ENCODE data around the gene CALHM4.

CALHM4 gene

GRCh38 chr6:116564311-116564710, 10.8 kb downstream of the CALHM4 start:
- no peak overlapping the region for H3K4me3 ChIP-seq (ENCODE audit: low read length)
- H3K36me3 ChIP-seq (ENCODE audit: control insufficient read depth, insufficient read depth, low read length), result no peaks in the 10 kb centered on the region
- H3K27ac ChIP-seq (ENCODE audit: low read depth, low read length), result no peak overlapping the region
- H3K79me2 ChIP-seq (ENCODE audit: control insufficient read depth, insufficient read depth, low read length), result no peaks in the 10 kb centered on the region
- H3K9ac ChIP-seq (ENCODE audit: low read length), result no peak overlapping the region
- no peak overlapping the region for H2AK5ac ChIP-seq (ENCODE audit: low read length)
- no peak overlapping the region for H4K8ac ChIP-seq (ENCODE audit: low read depth, low read length)
- no peaks in the 10 kb centered on the region for H3K79me1 ChIP-seq (ENCODE audit: low read length)
- H4K5ac ChIP-seq (ENCODE audit: low read length), result no peak overlapping the region
- no peaks in the 10 kb centered on the region for H3K27me3 ChIP-seq (ENCODE audit: insufficient read depth, low read length, poor library complexity)
- H3K4me2 ChIP-seq (ENCODE audit: low read length), result no peak overlapping the region
- no peak overlapping the region for H2BK15ac ChIP-seq (replicated peaks; ENCODE audit: low read depth)
- DNase-seq, result no peak
- no peak overlapping the region for H3K56ac ChIP-seq (ENCODE audit: low read length)
- H3K23ac ChIP-seq (ENCODE audit: low read length), result no peak overlapping the region
- H3K4ac ChIP-seq (ENCODE audit: low read depth, low read length), result no peak overlapping the region
- no peaks in the 10 kb centered on the region for H3K4me1 ChIP-seq (ENCODE audit: control insufficient read depth, low read depth, low read length)
- H2BK120ac ChIP-seq (ENCODE audit: low read depth, low read length), result no peak overlapping the region
- H2BK5ac ChIP-seq (ENCODE audit: low read length), result no peak overlapping the region
- WGBS (ENCODE audit: extremely low coverage, insufficient coverage, low lambda C conversion rate), result no CpG with 5 or more reads among the region's 7 CpGs
- H3K18ac ChIP-seq (ENCODE audit: low read length), result no peak overlapping the region

GRCh38 chr6:116564921-116565872, 11.6 kb downstream of the CALHM4 start:
- H3K79me1 ChIP-seq (ENCODE audit: low read length), result no peaks in the 10 kb centered on the region
- no peaks in the 10 kb centered on the region for H3K27me3 ChIP-seq (ENCODE audit: insufficient read depth, low read length, poor library complexity)
- no peak overlapping the region for H3K23ac ChIP-seq (ENCODE audit: low read length)
- DNase-seq, result no peak
- no peak overlapping the region for H2BK120ac ChIP-seq (ENCODE audit: low read depth, low read length)
- no peak overlapping the region for H3K18ac ChIP-seq (ENCODE audit: low read length)
- H3K4me3 ChIP-seq (ENCODE audit: low read length), result no peak overlapping the region
- no peak overlapping the region for H3K4me2 ChIP-seq (ENCODE audit: low read length)
- H3K56ac ChIP-seq (ENCODE audit: low read length), result no peak overlapping the region
- no peaks in the 10 kb centered on the region for H3K36me3 ChIP-seq (ENCODE audit: control insufficient read depth, insufficient read depth, low read length)
- no CpG with 5 or more reads among the region's 42 CpGs for WGBS (ENCODE audit: extremely low coverage, insufficient coverage, low lambda C conversion rate)
- H3K27ac ChIP-seq (ENCODE audit: low read depth, low read length), result no peak overlapping the region
- H2AK5ac ChIP-seq (ENCODE audit: low read length), result no peak overlapping the region
- no peak overlapping the region for H4K5ac ChIP-seq (ENCODE audit: low read length)
- no peaks in the 10 kb centered on the region for H3K79me2 ChIP-seq (ENCODE audit: control insufficient read depth, insufficient read depth, low read length)
- no peaks in the 10 kb centered on the region for H3K4me1 ChIP-seq (ENCODE audit: control insufficient read depth, low read depth, low read length)
- H4K8ac ChIP-seq (ENCODE audit: low read depth, low read length), result no peak overlapping the region
- H2BK5ac ChIP-seq (ENCODE audit: low read length), result no peak overlapping the region
- no peak overlapping the region for H3K4ac ChIP-seq (ENCODE audit: low read depth, low read length)
- no peak overlapping the region for H2BK15ac ChIP-seq (replicated peaks; ENCODE audit: low read depth)
- H3K9ac ChIP-seq (ENCODE audit: low read length), result no peak overlapping the region

GRCh38 chr6:116568111-116568510, 14.6 kb downstream of the CALHM4 start:
- H3K4me2 ChIP-seq (ENCODE audit: low read length), result no peak overlapping the region
- peaks cover 17% of the 10 kb centered on the region for H3K79me2 ChIP-seq (ENCODE audit: control insufficient read depth, insufficient read depth, low read length)
- H3K4me3 ChIP-seq (ENCODE audit: low read length), result no peak overlapping the region
- H3K79me1 ChIP-seq (ENCODE audit: low read length), result peaks cover 6% of the 10 kb centered on the region
- H3K56ac ChIP-seq (ENCODE audit: low read length), result no peak overlapping the region
- no peak overlapping the region for H2AK5ac ChIP-seq (ENCODE audit: low read length)
- H3K18ac ChIP-seq (ENCODE audit: low read length), result no peak overlapping the region
- H3K27ac ChIP-seq (ENCODE audit: low read depth, low read length), result no peak overlapping the region
- no peak overlapping the region for H4K8ac ChIP-seq (ENCODE audit: low read depth, low read length)
- H3K36me3 ChIP-seq (ENCODE audit: control insufficient read depth, insufficient read depth, low read length), result no peaks in the 10 kb centered on the region
- H2BK15ac ChIP-seq (replicated peaks; ENCODE audit: low read depth), result no peak overlapping the region
- no peak overlapping the region for H2BK5ac ChIP-seq (ENCODE audit: low read length)
- H4K5ac ChIP-seq (ENCODE audit: low read length), result no peak overlapping the region
- no peak for DNase-seq
- H2BK120ac ChIP-seq (ENCODE audit: low read depth, low read length), result no peak overlapping the region
- H3K27me3 ChIP-seq (ENCODE audit: insufficient read depth, low read length, poor library complexity), result no peaks in the 10 kb centered on the region
- H3K9ac ChIP-seq (ENCODE audit: low read length), result no peak overlapping the region
- H3K4me1 ChIP-seq (ENCODE audit: control insufficient read depth, low read depth, low read length), result peaks cover 3% of the 10 kb centered on the region
- H3K23ac ChIP-seq (ENCODE audit: low read length), result no peak overlapping the region
- H3K4ac ChIP-seq (ENCODE audit: low read depth, low read length), result no peak overlapping the region

GRCh38 chr6:116568821-116569755, 15.5 kb downstream of the CALHM4 start:
- Histone ChIP-seq H2BK120ac (ENCODE audit: low read depth, low read length) (no peak overlapping the region), H3K36me3 (ENCODE audit: control insufficient read depth, insufficient read depth, low read length) (no peaks in the 10 kb centered on the region), H3K4me2 (ENCODE audit: low read length) (no peak overlapping the region), H3K4ac (ENCODE audit: low read depth, low read length) (no peak overlapping the region), H4K5ac (ENCODE audit: low read length) (no peak overlapping the region), H3K4me3 (ENCODE audit: low read length) (no peak overlapping the region), H3K79me2 (ENCODE audit: control insufficient read depth, insufficient read depth, low read length) (peaks cover 23% of the 10 kb centered on the region), H3K4me1 (ENCODE audit: control insufficient read depth, low read depth, low read length) (peaks cover 3% of the 10 kb centered on the region), H3K79me1 (ENCODE audit: low read length) (peaks cover 6% of the 10 kb centered on the region), H3K27me3 (ENCODE audit: insufficient read depth, low read length, poor library complexity) (no peaks in the 10 kb centered on the region), H4K8ac (ENCODE audit: low read depth, low read length) (no peak overlapping the region), H2BK5ac (ENCODE audit: low read length) (no peak overlapping the region), H2BK15ac (replicated peaks; ENCODE audit: low read depth) (no peak overlapping the region), H3K23ac (ENCODE audit: low read length) (no peak overlapping the region), H3K9ac (ENCODE audit: low read length) (no peak overlapping the region), H2AK5ac (ENCODE audit: low read length) (no peak overlapping the region), H3K18ac (ENCODE audit: low read length) (no peak overlapping the region), H3K27ac (ENCODE audit: low read depth, low read length) (no peak overlapping the region), H3K56ac (ENCODE audit: low read length) (no peak overlapping the region)
- DNase-seq, result peak; percentile 22
- WGBS (ENCODE audit: extremely low coverage, insufficient coverage, low lambda C conversion rate), result no CpG with 5 or more reads among the region's 7 CpGs

GRCh38 chr6:116570856-116571682, 17.5 kb downstream of the CALHM4 start, which contains the start of gene RWDD1:
Gene RWDD1 (plus strand): TSS chr6:116571504. CDS start chr6:116571583, 79 bp downstream.
- Histone ChIP-seq H3K27ac (ENCODE audit: low read depth, low read length) (peak within 1 kb of the TSS; percentile 93), H4K8ac (ENCODE audit: low read depth, low read length) (peak within 1 kb of the TSS; percentile 57), H3K18ac (ENCODE audit: low read length) (peak within 1 kb of the TSS; percentile 78), H3K9ac (ENCODE audit: low read length) (peak within 1 kb of the TSS; percentile 91), H2AK5ac (ENCODE audit: low read length) (no peak within 1 kb of the TSS), H2BK120ac (ENCODE audit: low read depth, low read length) (no peak within 1 kb of the TSS), H3K23ac (ENCODE audit: low read length) (no peak within 1 kb of the TSS), H3K4ac (ENCODE audit: low read depth, low read length) (no peak within 1 kb of the TSS), H3K79me1 (ENCODE audit: low read length) (peaks cover 8% of the 10 kb centered on the region), H2BK15ac (replicated peaks; ENCODE audit: low read depth) (no peak within 1 kb of the TSS), H3K4me1 (ENCODE audit: control insufficient read depth, low read depth, low read length) (peaks cover 3% of the 10 kb centered on the region), H3K27me3 (ENCODE audit: insufficient read depth, low read length, poor library complexity) (no peaks in the 10 kb centered on the region), H3K56ac (ENCODE audit: low read length) (peak within 1 kb of the TSS; percentile 95), H2BK5ac (ENCODE audit: low read length) (peak within 1 kb of the TSS; percentile 74), H3K4me3 (ENCODE audit: low read length) (peak within 1 kb of the TSS; percentile 98), H3K79me2 (ENCODE audit: control insufficient read depth, insufficient read depth, low read length) (peaks cover 29% of the 10 kb centered on the region), H4K5ac (ENCODE audit: low read length) (peak within 1 kb of the TSS; percentile 52), H3K36me3 (ENCODE audit: control insufficient read depth, insufficient read depth, low read length) (no peaks in the 10 kb centered on the region), H3K4me2 (ENCODE audit: low read length) (peak within 1 kb of the TSS; percentile 33)
- no CpG with 5 or more reads among the region's 62 CpGs for WGBS (ENCODE audit: extremely low coverage, insufficient coverage, low lambda C conversion rate)
- peak; percentile 100 for DNase-seq

Data from mesendoderm (in vitro differentiated cells).